CD4-positive, alpha-beta T cell treated with Interleukin-17A for 1 hour (primary cell): ENCODE data around the gene SAV1.
"Not testable (repeated sequence)": the region's sequence is repeated elsewhere in the genome, so short reads cannot be mapped to it uniquely, and the experiment has no call there.

Source experiments
- DNase-seq: peaks from one replicate; pipeline ENCODE4 v3.0.0-alpha.2; 2020

SAV1 gene

DNA sequence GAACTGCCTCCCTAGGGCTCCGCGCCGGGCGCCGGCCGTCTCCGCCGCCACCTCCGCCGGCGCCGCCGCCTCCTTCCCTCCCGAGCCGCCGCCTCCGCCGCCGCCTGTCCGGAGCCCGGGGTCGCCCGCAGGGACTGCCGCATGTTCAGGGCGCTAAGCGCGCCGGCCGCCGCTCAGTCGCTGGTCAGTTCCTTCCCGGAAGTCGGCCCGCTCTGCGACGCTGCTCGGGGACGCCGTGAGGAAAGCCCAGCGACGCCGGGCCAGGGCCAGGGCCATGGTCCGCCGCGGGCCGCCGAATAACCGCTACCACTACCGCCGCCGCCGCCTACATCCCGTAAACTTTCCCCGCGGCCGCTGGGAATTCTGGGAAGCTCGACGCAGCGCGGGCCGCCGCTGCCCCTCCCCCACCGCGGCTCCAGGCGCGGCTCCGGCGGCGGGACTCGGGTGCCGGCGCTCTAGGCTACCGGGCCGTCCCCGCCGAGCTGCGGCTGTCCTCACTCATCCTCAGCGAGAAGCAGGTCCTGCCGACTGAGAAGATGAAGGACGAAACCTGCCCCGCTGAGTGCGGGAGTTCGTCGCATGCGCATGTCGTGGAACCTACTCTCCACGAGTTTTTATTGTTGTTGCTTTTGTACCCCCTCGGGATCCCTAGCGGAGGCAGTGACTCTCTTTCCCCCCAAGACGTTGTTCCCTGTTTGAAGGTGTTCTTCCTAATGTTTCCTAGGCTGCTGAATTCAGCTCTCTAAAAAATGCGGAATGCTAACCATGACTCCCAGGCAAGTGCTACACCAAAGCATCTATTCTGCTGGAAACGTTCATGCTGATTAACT is at the start of gene SAV1:
Gene SAV1 (minus strand): TSS at position 311 of the 830 bp plus-strand sequence. CDS start 339 bp downstream, outside the sequence.
- peak; percentile 54 for DNase-seq

DNA sequence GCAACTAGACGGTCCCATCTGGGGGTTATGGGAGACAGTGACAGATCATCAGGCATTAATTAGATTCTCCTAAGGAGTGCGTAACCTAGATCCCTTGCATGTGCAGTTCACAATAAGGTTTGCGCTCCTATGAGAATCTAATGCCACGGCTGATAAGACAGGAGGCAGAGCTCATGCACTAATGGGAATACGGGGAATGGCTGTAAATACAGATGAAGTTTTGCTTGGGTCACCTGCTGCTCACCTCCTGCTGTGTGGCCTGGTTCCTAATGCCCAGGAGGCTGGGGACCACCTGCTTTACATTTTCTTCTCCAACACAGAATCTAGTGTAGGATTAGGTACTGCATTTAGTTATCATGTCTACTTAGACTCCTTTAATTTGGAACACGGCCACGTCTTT is 49.7 kb upstream of the SAV1 start:
- no peak for DNase-seq

DNA sequence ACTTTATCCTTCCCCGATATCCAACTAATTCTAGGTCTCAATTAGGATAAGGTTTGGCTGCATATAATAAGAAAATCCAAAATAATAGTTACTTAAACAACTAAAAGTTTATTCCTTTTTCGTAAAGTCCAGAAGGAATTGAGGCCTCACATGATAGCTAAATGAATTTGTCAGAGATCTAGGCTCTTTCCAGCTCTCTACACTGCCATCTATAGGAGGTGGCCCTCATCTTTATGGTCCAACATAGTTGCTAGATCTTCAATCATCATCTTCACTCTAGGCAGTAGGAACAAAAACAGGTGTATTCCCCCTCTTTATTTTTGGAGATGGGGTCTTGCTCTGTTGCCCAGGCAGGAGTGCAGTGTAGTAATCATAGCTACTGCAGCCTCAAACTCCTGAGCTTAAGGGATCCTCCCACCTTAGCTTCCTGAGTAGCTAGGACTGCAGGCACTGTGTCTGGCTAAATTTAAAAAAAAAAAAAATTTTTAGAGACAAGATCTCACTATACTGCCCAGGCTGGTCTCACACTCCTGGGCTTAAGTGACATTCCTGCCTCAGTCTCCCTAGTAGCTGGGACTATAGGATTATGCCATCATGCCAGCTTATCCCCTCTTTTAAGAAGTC is 46.5 kb upstream of the SAV1 start:
- DNase-seq: peak; percentile 42

DNA sequence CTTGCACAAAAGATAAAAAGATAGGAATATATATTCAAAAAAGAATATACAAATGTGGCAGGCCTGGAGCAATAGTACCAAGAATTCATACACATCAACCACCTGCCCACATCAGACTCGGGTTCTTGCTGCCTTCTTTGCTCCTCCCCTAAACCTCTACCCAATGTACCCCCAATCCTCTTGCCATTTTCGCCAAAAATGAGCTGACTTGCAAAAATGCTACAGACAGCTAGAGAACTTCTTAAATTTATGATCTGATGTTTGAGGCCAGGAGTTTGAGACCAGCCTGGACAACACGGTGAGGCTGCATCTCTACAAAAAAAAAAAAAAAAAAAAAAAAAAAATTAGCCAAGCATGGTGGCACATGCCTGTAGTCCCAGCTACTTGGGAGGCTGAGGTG is 42.9 kb upstream of the SAV1 start:
- no peak for DNase-seq

DNA sequence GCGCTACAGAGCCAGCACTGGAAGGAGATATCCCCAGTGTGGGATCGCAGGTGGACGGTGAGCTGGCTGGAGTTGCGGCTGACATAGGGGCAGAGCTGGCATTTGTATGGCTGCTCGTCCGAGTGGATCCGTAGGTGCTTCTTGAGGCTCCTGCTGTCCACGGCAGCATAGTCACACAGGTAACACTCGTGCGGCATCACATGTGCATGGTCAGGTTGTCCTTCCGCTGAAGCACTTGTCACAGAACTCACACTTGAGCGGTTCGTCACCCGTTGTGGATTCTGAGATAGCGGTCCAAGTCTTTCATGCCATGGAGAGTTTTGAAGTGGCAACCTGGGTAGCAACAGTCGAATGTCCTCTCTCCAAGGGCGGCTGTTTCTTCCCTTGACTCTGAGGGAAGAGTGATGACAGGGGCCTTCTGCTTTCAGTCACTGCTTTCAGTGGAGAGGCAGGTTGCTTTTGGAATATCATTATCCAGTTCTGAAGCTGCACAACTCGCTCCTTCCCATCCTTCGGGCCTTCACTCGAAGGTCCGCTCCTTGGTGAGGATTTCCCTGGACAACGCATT is 37.0 kb upstream of the SAV1 start:
- no peak for DNase-seq

DNA sequence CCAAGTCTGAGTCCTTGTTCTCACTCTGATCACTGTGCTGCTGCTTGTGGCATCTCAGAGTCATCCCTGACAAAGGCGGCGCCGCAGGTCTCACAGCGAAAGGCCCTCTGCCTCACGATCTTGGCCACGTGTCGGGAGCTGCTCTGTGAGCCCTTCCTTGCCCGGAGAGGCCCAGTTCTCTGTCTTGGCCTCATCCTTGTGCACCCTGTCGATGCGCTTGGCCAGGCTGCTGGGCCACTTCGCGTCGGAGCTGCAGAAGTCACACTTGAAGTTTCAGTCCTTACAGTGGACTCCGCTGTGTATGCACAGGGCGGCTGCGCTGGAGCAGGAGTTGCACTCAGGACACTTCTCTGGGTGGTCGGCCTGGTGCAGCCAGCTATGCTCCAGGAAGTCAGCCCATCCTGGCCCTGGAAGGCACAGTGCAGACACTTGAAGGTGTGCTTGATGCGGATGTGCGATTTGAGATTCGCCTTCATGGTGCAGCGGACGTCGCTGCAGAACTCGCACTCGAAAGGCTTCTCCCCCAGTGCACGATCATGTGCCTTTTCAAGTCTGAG is 36.4 kb upstream of the SAV1 start:
- DNase-seq: no peak

DNA sequence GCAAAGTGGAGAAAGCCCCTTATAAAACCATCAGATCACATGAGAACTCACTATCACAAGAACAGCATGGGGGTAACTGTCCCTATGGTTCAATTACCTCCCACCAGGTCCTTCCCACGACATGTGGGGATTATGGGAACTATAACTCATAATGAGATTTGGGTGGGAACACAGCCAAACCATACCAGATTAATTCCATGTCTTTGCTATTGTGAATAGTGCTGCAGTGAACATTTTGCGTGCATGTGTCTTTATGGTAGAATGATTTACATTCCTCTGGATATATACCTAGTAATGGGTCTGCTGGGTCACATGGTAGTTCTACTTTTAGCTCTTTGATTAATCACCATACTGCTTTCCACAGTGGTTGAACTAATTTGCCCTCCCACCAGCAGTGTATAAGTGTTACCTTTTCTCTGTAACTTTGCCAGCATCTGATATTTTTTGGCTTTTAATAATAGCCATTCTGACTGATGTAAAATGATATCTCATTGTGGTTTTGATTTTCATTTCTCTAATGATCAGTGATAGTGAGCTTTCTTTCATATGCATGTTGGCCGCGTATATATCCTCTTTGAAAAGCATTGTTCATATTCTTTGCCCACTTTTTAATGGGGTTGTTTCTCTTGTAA is 29.7 kb upstream of the SAV1 start:
- DNase-seq: no peak

DNA sequence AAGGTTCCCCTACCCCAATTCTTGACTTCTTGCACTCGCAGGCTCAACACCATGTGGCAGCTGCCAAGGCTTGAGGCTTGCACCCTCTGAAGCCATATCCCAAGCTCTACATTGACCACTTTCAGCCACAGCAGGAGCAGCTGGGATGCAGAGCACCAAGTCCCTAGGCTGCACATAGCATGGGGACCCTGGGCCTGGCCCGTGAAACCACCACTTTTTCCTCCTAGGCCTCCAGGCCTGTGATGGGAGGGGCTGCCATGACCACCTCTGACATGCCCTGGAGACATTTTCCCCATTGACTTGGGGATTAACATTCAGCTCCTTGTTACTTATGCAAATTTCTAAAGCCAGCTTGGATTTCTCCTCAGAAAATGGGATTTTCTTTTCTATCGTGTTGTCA is 26.2 kb upstream of the SAV1 start:
- DNase-seq: not testable (repeated sequence)

DNA sequence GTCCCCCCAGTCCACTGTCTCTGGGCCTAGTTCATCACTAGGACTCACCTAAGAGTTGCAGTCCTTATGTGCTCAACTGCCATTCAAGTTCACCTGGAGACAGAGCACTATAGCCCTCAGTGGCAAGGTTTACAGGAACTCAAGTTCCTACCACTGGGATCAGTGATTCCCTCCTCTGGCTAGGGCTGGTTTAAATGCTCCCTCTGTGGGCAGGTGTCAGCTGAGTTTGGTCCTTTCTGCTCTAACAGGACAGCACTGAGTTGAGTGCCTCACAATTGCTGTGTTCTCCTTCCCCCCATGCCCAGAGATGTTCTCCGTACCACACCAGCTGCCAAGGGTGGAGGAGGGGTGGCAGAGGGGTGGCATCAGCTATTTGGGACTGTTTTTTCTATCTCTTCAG is 20.8 kb upstream of the SAV1 start:
- no peak for DNase-seq

DNA sequence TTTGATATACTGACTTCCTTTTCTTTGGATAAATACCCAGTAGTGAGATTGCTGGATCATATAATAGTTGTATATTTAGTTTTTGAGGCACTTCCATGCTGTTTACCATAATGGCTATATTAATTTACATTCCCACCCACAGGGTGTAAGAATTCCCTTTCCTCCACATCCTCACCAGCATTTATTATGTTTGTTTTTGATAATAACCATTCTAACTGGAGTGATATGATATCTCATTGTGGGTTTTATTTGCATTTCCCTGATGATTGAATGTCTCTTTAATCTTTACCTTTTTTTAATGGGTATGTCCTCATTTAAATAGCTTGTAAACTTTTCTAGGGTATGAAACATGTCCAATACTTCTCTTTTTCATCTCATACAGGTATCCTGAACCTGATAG is 11.6 kb upstream of the SAV1 start:
- no peak for DNase-seq

DNA sequence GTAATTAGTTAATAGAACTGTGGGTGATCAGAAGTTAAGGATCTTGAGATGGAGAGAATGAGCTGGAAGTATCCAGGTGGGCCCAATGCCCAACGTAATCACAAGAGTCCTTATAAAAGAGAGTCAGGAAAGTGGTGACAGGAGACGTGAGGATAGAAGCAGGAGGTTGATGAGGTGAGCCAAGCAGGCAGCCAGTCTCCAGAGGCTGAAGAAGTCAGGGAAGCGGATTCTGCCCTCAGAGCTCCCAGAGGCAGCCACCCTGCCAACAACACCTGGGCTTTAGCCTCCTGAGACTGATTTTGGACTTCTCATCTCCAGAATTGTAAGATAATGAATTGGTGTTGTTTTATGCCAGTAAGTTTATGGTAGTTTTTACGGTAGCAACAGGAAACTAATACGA is 10.1 kb upstream of the SAV1 start:
- no peak for DNase-seq

DNA sequence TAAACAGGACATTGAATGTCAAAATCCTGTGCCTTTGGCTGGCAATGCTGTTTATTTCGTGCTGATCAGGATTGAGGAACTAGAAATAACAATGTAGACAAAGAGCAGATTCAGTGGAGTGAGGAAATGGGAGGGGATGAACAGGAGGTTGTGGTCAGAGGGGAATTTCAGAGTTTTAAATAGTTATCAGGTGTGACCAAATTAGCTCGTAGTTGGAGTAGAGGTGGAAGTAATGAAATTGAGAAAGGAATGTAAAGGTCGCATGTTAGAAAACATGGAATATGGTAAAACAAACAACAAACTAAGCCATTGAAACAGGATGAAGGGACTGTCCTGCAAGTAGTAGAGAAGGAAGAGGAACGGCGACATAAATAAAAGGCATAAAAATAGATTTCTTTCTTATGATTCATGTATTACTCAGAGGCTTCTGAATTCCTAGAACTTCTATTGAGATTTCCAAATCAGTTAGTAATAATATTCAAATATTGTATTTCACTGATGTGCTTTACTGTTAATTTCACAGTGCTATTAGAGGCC is 9.5 kb upstream of the SAV1 start:
- no peak for DNase-seq

DNA sequence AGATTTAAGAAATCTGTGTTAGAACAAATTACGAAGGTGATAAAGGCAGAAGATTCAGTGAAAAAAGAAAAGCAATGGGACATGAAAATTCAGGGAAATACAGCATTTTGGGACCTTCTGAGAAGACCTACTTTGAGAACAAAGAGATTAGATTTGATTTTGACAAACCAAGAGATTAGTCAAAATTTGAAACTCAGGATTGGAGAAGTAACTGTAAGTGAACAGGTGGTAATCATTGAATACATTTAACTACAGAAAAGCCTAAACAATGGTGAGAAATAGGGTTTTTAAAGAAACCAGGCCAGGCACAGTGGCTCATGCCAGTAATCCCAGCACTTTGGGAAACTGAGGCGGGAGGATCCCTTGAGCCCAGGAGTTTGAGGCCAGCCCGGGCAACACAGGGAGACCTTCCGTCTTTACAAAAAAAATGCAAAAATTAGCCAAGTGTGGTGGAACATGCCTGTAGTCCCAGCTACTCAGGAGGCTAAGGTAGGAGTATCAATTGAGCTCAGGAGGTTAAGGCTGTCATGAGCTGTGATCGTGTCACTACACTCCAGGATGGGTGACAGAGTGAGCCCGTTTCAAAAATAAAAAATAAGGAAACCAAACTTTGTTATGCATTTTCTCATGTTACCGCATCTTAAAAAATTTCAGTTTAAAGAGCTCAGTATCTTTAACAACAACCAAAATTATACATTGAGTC is 8.9 kb upstream of the SAV1 start:
- DNase-seq: no peak

DNA sequence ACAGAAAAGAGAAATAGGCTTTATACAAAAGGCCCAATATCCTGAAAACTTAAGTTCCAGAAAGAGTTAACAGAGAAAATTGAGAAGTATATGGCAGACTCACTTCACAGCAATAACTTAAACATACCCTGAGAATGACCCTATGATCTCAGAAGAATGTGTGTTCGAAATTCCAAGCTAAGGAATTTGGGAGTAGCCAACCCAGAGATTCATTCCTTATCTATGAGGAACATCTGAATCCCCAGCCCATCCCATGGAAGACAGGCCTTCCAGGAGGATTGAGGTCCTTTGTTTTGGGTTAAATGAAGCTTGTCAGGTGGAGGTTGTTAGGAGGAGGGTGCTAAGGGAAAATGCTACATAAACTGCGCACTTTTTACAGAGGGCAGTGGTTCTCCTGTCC is 7.5 kb upstream of the SAV1 start:
- DNase-seq: no peak

DNA sequence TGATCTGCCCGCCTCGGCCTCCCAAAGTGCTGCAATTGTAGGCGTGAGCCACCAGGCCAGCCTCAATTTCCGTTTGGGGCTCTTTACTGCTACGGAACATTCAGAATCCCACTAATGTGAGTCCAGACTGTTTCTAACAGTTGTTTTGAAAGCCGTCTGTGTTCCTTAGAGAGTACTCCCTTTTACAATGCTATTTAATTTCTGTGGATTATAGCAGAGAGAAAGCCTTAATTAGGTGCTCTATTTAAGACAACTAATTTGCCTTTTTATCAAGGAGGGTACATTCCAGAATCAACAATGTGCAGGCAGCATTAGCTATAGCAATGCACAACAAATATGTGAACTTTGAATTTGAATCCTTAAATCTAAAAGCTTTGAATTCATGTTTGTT is 2.8 kb upstream of the SAV1 start:
- DNase-seq: no peak

DNA sequence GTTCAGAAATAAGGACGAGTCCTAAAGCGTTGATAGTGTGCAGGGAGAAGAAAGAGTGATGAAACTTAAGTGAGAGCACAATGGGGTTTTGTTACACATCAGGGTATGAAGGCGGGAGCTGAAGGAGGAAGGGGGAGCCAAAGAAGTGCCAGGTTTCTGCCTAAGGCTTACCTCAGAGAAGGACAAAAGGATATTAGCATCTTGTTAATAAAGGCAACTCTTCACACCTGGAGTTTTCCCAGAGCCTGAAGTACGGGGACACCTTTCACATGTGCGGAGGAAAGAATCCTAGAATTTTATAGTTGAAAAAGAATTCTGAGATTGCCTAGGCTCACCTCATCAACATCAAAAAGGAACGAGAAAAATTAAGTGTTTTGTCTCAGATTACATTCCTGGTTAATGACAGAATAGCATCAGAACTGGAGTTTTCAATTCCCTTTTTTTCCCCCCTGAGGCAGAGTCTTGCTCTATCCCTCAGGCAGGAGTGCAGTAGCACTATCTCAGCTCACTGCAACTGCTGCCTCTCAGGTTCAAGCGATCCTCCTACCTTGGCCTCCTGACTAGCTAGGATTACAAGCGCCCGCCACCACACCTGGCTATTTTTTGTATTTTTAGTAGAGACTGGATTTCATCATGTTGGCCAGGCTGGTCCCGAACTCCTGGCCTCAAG is 2.2 kb upstream of the SAV1 start:
- no peak for DNase-seq

DNA sequence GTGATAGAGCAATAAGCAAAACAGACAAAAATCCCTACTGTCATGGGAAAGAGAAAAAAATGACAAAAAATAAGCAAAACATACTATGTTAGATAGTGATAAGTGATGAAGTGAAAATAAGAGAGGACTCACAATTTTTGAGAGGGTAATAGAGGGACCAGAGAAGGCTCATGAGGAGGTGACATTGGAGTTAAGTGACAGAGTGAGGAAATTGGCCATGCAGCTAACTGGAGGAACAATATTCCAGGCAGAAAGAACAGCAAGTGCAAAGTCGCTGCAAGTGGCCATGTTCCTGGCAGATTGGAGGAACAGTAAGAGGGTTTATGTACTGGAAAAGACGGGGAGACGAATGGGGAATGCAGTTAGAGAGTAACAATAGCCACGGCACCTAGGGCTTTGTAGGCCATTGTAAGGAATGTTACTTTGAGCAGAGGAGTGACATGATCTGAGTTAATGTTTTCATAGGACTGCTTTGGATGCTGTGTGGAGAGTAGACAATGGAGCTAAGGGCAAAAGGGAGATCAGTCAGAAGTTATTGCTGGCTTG is 1.4 kb upstream of the SAV1 start:
- DNase-seq: no peak

DNA sequence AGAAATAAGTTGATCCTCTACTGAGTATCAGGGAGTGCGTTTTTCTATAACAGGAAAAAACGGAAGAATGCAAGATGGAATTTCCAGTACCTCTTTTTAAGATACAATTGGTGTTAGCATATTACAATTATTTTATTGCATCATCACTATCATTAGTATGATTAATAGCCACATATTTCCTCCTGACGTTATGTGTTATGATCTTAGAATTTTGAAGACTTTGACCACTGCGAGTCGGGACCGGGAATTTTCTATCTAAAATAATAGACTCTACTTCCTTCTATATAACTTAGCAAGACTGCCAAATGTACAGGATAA is 679 bp upstream of the SAV1 start:
- no peak for DNase-seq

DNA sequence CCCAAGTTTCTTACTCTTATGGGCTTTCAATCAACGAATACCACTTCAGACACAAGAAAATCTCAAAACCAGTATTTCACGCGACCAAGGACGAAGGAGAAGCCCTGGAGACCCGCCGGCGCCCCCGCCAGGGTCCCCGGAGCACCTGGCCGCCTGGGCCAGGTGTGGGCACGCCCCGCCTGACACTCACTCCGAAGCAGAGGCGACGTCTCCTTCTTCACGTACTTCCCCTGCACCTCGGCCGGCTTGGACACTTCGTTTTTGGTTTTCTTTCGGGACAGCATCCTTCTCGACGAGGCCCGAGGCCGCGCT is 466 bp downstream of the SAV1 start:
- peak; percentile 37 for DNase-seq

DNA sequence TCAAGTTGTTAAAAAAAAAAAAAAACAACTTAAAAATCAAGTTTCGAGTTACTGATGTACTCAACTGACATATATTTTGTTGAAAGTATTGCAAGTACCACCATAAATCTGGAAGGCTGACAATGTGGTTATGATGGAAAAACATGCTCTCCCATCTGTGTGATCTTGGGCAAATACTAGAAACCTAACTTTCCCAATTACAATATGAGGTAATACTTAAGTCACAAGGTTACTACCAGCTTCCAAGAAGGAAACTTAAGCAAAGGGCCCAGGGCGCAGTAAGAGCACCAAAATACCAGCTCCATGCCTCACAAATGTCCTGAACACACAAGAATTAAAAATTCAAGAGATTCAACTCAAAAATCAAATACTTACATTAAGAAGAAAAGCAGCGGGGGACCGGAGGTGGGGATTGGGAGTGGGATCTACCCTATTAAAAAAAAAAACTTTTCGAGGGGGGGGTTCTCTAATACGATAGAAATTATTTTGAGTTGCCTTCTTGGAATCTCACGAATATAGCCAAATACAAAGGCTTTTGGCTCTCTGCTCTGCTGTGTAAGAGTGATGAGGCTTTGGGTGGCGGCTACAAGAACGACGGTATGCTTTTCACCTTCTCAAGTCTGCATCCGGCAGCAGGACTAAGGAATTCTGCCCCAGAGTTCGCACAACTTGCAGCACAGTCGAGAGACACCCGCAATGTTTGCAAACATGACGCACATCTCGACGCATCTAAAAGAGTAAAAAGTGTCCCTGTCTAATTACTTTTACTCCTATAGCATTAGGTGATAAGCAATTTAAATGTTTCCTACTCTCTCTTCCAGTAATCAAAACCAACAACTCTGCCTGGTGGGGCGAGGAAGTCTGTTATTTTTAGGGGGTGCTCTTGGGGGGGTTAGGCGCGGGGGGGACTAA is 1.1 kb downstream of the SAV1 start:
- DNase-seq: peak; percentile 24

DNA sequence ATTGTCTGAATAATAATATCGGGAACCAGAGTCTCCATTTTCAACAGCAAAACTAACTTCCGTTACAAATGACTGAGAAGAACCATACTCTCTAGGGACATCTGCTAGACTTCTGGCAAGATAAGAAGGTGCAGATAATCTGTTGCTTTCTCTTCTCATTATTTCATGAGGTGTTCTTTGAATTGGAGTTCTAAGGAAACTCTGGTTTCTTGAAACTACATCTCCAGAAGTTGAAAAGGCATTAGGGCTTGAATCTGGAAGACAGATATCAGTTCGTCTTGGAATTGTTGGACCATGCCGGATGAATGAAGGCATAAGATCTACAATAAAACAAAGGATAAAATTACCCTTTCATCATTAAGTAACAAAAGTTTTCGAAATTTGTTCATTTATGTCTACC is 2.8 kb downstream of the SAV1 start:
- not testable (repeated sequence) for DNase-seq
